ES-I3 (cell line): ENCODE measurements around the gene TTYH2.

Experiments used
- H3K36me3 ChIP-seq: 2 replicates; pipeline ENCODE4 v1.6.1; 2013; ENCODE audit warnings: mild to moderate bottlenecking, low read length, control low read depth, moderate library complexity; ENCODE audit not compliant: insufficient read depth
- H3K4me1 ChIP-seq: 2 replicates; pipeline ENCODE4 v1.6.1; 2013; ENCODE audit warnings: mild to moderate bottlenecking, control low read depth, low read length; ENCODE audit not compliant: insufficient read depth
- H3K9ac ChIP-seq: 2 replicates; pipeline ENCODE4 v1.6.1; 2013; ENCODE audit warnings: low read depth, mild to moderate bottlenecking, low read length, moderate library complexity
- H3K9me3 ChIP-seq: 2 replicates; pipeline ENCODE4 v1.6.1; 2013; ENCODE audit warnings: mild to moderate bottlenecking, low read length, moderate library complexity; ENCODE audit not compliant: control insufficient read depth, insufficient read depth

Gene TTYH2

DNA sequence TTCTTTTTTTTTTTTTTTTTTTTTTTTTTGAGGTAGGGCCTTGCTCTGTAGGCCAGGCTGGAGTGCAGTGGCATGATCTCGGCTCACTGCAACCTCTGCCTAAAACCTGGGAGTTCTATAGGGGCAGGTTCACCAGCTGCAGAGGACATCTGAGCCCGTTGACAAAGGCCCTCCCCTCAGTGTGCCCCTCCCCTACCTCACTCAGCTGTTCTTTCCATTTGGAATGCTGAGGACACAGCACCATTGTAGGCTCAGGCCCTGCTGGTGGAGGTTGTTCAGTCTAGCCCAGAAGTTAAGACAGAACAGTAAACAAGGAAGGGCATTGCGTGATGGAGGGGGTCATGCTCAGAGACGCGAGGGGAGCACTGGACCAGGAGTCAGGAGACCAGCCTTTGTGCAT lies 90.8 kb downstream of the TTYH2 start:
- Histone ChIP-seq H3K9ac (no peak overlapping the region), H3K4me1 (no peaks in the 10 kb centered on the region), H3K36me3 (no peaks in the 10 kb centered on the region), H3K9me3 (no peaks in the 10 kb centered on the region)

DNA sequence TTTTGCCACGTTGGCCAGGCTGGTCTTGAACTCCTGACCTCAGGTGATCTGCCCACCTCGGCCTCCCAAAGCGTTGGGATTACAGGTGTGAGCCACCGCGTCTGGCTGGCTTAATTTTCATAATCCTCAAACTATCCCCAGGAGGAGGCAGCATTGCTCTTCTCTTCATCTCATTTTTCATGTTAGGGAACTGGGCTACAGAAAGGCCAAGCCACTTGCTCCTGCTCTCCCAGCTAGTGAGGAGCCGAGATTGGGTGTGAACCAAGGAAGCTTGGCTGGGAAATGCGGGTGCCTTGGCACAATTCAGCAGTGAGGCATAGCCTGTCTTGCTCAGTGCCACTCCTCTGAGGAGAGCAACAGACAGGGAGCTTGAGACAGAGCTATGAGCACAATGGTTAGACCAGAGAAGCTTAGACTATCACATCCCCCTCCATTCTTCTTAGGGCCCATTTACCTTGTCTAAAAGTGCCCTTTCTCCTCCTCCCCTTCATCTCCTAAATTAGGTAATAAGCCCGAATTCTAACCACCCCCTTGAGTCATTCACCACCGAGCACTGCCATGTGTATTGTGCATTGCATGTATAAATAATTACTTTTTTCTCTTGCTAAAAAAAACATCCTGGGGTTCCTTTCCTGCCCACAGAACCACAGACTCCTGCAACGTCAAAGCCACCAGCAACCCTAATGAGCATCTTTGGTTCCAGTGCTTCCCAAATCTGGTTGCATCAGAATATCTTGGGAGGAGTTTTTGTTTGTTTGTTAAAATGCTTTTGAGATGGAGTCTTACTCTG lies 92.7 kb downstream of the TTYH2 start:
- no peak overlapping the region for H3K9ac ChIP-seq
- H3K36me3 ChIP-seq, result no peaks in the 10 kb centered on the region
- H3K9me3 ChIP-seq, result no peaks in the 10 kb centered on the region
- H3K4me1 ChIP-seq, result no peaks in the 10 kb centered on the region

DNA sequence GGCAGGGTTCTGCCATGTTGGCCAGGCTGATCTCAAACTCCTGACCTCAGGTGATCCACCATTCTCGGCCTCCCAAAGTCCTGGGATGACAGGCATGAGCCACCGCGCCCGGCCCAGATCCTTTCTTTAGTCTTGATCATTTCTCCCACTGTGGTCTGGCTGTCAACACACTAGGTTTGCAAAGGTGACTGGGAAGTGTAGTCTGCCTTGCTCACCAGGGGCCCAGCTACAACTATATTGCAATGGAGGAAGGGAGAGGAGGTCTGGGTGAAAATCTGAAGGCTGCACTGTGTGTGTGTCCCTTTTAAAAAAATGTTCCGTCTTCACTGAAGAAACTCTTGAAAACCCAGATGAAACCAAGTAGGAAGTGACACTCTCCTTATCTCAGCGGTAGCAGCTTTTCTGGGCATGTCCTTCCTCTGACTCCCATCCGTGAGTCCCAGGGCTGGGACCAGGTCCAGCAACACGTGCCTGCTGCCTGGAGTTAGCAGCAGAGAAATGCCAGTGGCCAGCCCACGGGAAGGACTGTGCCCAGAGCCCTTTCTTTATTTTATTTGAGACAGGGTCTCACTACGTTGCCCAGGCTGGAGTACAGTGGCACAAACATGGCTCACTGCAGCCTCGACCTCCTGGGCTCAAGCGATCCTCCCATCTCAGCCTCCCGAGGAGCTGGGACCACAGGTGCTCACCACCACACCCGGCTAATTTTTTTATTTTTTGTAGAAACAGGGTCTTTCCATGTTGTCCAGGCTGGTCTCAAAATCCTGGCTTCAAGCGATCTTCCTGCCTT lies 94.8 kb downstream of the TTYH2 start:
- Histone ChIP-seq H3K9ac (no peak overlapping the region), H3K36me3 (no peaks in the 10 kb centered on the region), H3K9me3 (no peaks in the 10 kb centered on the region), H3K4me1 (no peaks in the 10 kb centered on the region)

DNA sequence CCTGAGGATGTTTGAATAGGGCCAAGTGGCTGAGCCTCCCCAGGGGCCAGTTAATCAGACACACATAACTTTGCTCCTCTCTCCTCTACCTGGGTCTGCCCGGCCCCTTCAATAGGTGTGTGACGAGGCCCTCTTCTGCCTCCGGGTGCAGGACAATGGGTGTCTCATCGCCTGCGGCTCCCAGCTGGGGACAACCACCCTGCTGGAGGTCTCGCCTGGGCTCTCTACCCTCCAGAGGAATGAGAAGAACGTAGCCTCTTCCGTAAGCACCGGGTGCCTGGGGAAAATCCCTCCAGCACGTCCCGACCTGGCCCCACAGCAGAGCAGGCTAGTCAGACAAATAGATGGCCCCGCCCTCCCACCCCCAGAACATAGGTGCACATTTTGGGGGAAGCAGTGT lies 96.5 kb downstream of the TTYH2 start:
- Histone ChIP-seq H3K4me1 (no peaks in the 10 kb centered on the region), H3K36me3 (no peaks in the 10 kb centered on the region), H3K9ac (no peak overlapping the region), H3K9me3 (no peaks in the 10 kb centered on the region)
